NCI-H1694 (cell line): ENCODE data around the gene NFKBIL1.
"Not testable (repeated sequence)": the region's sequence is repeated elsewhere in the genome, so short reads cannot be mapped to it uniquely, and the experiment has no call there.

Experiments
- DNase-seq: peaks from one replicate; lab custom pipeline; 2025; lab: John Stamatoyannopoulos, UW

The NFKBIL1 gene

GRCh38 chr6:31534521-31535040 is 12.8 kb upstream of the NFKBIL1 start:
- DNase-seq: no peak

DNA sequence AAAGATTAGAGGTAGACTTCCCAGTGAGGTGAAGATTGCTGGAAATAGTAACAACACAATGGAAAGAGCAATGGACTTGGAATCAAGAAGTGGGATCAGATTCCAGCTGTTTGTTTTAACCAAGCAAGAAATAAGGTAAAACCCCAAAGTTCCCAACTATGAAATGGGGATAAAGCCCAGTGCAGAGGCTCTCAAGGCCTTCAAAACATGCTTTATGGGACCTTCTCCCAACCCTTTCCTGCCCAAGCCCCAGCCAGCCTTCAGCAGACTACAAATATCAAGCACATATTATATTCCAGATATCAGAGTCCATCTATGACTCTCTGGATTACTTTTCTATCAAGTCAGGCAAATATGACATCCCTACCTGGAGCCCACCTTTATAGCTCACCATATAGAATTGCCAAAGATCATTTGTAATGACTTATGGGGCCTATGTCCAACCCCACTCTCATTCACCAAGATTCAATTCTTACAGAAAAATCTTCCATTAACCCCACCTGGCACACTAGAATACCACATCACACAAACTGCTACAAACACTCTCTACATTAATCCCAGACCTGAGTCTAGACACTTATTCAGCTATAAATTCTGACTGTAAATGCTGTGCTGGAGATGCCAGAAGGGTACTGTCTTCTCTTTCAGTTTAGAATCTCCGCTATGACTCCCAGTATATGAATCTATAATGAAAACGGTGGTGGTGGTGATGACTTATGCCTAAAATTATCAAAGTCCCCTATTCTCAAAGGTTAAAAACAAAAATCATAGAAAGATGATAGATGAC is 11.7 kb upstream of the NFKBIL1 start:
- no peak for DNase-seq

GRCh38 chr6:31538805-31539400 is 8.5 kb upstream of the NFKBIL1 start:
- no peak for DNase-seq

- DNase-seq: no peak
Observed at GRCh38 chr6:31540640-31541039, 6.8 kb upstream of the NFKBIL1 start.

DNA sequence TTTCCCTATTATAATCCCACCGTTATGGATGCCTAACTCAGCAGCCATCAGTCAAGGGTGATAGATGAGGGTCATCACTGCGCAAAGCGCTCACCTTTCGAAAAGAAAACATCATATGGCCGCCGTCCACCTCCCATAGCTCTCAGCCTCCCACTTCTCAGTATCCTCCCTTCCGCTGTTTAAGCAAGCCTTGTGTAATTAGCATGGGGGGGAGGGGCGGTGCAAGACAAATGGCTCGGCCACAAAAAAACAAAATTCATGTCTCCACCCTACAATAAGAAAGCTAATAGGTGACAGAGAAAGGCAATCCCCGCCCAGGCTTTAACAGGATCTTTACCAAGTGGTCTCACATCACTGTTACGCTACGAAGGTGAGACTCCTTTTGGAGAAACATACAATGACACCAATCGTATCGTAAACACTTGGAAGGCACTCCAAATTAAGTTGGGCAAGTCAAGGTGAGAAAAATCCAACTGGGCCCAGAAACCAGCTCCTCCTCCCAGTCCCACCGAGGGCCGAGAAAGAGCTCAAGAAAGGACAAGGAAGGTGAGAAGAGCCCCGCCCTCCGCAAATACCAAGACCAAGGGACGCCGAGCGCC is 6.2 kb upstream of the NFKBIL1 start:
- no peak for DNase-seq

- peak; percentile 87 for DNase-seq
Observed at GRCh38 chr6:31541658-31542521, 5.5 kb upstream of the NFKBIL1 start, which contains the start of gene DDX39B. Gene DDX39B (minus strand): TSS chr6:31542003. CDS start chr6:31540532, 1,471 bp downstream.

DNA sequence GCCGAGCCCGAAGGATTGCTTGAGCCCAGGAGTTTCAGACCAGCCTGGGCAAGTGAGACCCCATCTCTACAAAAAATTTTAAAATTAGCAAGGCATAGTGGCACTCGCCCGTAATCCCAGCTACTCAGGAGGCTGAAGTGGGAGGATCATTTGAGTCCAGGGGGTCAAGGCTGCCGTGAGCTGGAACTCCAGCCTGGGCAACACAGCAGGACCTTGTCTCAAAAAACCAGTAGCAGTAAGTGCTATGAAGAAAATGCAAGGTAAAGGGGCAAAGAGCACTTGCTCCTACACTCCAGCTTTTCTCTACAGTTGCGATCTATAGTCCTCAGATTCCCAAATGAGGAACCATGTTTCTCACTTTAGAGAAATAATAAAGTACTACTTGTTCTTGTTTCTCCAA is 3.8 kb upstream of the NFKBIL1 start:
- DNase-seq: no peak

DNA sequence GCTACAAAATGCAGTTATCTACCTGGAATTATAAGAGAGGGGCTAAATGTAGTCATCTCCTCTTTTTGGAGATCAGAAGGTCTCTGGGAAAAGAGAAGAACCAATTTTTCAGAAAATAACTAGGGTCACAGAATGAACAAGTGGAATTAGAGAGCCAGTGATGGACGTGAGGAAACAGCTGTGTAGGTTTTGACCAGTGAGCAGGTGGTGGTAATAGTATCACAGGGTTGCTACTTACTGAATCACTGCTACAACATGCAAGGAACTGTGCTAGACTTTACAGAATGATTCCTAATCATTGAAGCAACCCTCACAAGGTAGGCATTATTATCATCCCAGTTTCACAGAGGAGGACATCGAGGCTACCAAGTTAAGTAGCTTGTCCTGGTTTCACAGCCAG is 2.7 kb upstream of the NFKBIL1 start:
- no peak for DNase-seq

GRCh38 chr6:31545291-31545690 is 2.1 kb upstream of the NFKBIL1 start:
- no peak for DNase-seq

GRCh38 chr6:31546339-31546957 is 960 bp upstream of the NFKBIL1 start, which contains the start of gene ATP6V1G2:
Gene ATP6V1G2 (minus strand): TSS chr6:31546608. CDS start chr6:31546559, 49 bp downstream.
- peak; percentile 95 for DNase-seq

- DNase-seq: no peak
Observed at GRCh38 chr6:31547727-31548543, 527 bp downstream of the NFKBIL1 start.

DNA sequence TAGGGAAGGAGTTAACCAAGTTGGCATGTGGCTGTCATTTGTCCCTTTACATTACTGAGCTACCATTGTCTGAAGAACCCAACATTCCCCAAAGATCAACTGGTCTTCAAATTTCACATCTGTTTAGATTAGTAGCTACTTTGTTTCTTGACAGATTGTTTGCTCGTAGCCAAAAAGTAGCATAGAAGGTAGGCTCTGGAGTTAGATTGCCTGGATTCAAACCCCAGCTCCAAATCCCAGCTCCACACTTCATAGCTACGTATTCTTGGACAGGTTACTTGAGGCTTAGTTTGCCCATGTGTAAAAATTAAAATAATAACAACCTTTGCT is 1.1 kb downstream of the NFKBIL1 start:
- no peak for DNase-seq

DNA sequence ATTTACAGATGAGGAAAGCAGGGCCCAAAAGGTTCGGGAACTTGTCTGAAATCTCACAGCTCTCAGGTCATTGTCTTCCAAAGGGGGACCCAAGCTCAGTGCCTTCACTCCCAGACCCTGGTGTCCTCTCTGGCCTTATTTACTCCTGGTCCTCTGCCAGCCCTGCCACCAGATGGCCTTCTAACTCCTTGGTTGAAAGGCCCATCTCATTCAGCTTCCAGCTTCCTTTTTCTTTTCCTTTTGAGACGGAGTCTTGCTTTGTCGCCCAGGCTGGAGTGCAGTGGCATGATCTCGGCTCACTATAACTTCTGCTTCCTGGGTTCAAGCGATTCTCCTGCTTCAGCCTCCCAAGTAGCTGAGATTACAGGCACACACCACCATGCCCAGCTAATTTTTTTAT is 4.0 kb downstream of the NFKBIL1 start:
- not testable (repeated sequence) for DNase-seq

DNA sequence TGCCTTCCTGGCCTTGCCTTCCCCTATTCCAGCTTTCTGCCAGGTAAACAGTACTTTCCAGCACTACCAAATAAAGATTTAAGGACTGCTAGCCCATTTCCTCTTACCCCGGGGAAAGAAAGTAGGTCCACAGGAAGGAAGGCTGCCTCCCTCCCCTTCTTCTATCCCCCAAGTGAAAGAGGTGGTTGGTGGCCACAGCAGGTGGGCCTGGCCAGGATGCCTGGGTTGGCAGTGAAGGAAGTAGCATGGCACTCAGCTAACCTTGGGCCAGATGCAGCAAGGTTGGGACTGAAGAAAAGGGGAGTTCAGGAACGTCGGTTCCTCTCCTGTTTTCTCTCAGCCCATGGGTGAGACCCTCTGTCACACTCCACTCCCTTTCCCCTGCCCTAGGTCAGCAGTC is 8.9 kb downstream of the NFKBIL1 start:
- DNase-seq: no peak

DNA sequence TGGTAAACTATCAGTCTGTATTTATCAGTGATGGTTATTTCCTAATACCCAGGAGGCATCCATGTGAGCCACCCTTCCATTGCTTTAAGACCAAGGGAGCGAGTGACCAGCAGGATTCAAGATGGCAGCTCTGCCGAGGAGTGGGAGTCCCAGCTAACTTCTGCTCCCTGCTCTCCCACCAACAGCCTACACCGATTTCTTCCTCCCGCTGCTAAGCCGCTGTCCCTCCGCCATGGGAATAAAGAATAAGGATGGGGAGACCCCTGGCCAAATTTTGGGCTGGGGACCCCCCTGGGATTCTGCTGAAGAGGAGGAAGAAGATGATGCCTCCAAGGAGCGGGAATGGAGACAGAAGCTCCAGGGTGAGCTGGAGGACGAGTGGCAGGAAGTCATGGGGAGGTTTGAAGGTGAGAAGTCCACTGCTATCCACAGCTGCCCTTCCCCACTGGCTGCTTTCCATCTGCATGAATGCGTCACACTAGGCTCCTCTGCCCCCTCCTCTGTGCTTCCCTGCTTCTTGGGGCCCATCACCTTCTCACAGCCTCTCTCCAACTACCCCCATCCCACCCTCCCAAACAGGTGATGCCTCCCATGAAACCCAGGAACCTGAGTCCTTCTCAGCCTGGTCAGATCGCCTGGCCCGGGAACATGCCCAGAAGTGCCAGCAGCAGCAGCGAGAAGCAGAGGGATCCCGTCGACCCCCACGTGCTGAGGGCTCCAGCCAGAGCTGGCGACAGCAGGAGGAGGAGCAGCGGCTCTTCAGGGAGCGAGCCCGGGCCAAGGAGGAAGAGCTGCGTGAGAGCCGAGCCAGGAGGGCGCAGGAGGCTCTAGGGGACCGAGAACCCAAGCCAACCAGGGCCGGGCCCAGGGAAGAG is 10.3 kb downstream of the NFKBIL1 start:
- DNase-seq: no peak

GRCh38 chr6:31558318-31558625 is 10.9 kb downstream of the NFKBIL1 start:
- no peak for DNase-seq

DNA sequence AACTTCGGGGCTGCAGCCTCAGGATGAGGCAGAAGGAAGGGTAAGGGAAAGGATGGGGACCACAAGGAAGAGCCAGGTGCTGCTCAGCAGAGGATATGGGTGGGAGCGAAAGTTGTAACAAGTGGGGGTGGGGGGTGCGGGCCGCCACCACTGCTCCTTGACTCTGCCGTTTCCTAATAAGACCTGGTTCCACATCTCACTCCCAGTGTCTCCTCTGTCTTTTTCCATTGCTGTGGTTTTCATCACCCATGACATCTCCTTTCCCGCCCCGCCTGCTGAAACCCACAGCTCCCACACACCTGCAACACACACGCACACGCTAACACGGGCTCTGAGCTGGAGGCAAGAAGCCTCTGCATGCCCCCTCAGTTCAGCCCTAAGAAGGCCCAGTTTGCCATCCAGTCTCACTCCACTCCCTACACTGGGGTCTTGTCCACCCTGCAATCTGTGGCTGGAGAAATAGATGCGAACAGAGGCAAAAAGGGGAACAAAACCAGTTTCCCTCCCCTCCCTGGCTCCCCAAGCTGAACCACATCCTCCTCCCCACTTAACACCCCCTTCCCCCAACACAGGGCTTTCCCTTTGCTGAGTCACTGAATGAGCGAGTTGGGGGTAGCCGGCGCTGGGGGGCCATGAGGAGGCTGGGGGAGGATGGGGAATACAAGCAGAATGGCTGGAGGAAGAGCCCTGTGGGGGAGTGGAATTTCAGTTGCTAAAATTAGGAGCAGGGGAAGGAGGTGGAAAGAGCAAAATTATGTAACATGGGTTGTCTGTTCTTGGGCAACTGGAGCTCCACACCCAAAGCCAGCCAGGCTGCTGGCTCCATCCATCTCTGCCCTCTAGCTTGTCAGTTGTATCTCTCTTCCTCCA is 11.5 kb downstream of the NFKBIL1 start:
- no peak for DNase-seq

- no peak for DNase-seq
Observed at GRCh38 chr6:31559606-31559957, 12.2 kb downstream of the NFKBIL1 start.
